HL-60 (cell line): ENCODE results near the gene LIPG.

Experiments used
- DNase-seq, 2 experiments: peaks; one replicate each; pipeline ENCODE4 v3.0.0-alpha.2; 2010 to 2020; ENCODE audit warnings: low read depth in 1 of 2, low spot score in 1 of 2
- H3K27ac ChIP-seq: fragments of 250-450 bp; sonication (Bioruptor Pico); replicated peaks from 2 replicates; pipeline ENCODE4 v1.5.1; 2020; ENCODE audit warnings: mild to moderate bottlenecking, moderate library complexity
- H3K27me3 ChIP-seq: fragments of 250-450 bp; sonication (Bioruptor Pico); 2 replicates; pipeline ENCODE4 v1.5.1; 2021; ENCODE audit warnings: mild to moderate bottlenecking, moderate library complexity; ENCODE audit not compliant: insufficient read depth, poor library complexity, severe bottlenecking
- H3K4me3 ChIP-seq: replicated peaks from 2 replicates; pipeline ENCODE4 v1.5.1; 2011; ENCODE audit warnings: mild to moderate bottlenecking, control low read depth, low read length; ENCODE audit not compliant: insufficient read depth
- GABPA ChIP-seq: IDR thresholded peaks from 2 replicates; pipeline ENCODE4 v1.6.1; 2012; ENCODE audit warnings: low read depth
- POLR2AphosphoS5 ChIP-seq: IDR thresholded peaks from 2 replicates; pipeline ENCODE4 v1.6.1; 2012; ENCODE audit warnings: low read depth
- SPI1 ChIP-seq: IDR thresholded peaks from 2 replicates; pipeline ENCODE4 v1.6.1; 2012; ENCODE audit warnings: low read depth, mild to moderate bottlenecking, borderline replicate concordance
- TF ChIP-seq, protein P1 (sequence below): IDR thresholded peaks from one replicate; pipeline ENCODE4 v1.5.1; 2011; ENCODE audit warnings: low read length, control low read depth, inconsistent platforms; ENCODE audit not compliant: insufficient read depth
- TF ChIP-seq, protein P2 (sequence below): IDR thresholded peaks from 2 replicates; pipeline ENCODE4 v1.6.1; 2012; ENCODE audit warnings: low read depth; ENCODE audit not compliant: insufficient replicate concordance

Gene LIPG

GRCh38 chr18:49631146-49631866 lies 69.4 kb downstream of the LIPG start:
- no peak for DNase-seq
- Histone ChIP-seq H3K27ac (no peak overlapping the region), H3K4me3 (no peak overlapping the region), H3K27me3 (no peaks in the 10 kb centered on the region)
- TF ChIP-seq GABPA (no peak), SPI1 (no peak), POLR2AphosphoS5 (no peak)
- TF ChIP-seq, protein P1, sequence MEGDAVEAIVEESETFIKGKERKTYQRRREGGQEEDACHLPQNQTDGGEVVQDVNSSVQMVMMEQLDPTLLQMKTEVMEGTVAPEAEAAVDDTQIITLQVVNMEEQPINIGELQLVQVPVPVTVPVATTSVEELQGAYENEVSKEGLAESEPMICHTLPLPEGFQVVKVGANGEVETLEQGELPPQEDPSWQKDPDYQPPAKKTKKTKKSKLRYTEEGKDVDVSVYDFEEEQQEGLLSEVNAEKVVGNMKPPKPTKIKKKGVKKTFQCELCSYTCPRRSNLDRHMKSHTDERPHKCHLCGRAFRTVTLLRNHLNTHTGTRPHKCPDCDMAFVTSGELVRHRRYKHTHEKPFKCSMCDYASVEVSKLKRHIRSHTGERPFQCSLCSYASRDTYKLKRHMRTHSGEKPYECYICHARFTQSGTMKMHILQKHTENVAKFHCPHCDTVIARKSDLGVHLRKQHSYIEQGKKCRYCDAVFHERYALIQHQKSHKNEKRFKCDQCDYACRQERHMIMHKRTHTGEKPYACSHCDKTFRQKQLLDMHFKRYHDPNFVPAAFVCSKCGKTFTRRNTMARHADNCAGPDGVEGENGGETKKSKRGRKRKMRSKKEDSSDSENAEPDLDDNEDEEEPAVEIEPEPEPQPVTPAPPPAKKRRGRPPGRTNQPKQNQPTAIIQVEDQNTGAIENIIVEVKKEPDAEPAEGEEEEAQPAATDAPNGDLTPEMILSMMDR: no peak
- TF ChIP-seq, protein P2, sequence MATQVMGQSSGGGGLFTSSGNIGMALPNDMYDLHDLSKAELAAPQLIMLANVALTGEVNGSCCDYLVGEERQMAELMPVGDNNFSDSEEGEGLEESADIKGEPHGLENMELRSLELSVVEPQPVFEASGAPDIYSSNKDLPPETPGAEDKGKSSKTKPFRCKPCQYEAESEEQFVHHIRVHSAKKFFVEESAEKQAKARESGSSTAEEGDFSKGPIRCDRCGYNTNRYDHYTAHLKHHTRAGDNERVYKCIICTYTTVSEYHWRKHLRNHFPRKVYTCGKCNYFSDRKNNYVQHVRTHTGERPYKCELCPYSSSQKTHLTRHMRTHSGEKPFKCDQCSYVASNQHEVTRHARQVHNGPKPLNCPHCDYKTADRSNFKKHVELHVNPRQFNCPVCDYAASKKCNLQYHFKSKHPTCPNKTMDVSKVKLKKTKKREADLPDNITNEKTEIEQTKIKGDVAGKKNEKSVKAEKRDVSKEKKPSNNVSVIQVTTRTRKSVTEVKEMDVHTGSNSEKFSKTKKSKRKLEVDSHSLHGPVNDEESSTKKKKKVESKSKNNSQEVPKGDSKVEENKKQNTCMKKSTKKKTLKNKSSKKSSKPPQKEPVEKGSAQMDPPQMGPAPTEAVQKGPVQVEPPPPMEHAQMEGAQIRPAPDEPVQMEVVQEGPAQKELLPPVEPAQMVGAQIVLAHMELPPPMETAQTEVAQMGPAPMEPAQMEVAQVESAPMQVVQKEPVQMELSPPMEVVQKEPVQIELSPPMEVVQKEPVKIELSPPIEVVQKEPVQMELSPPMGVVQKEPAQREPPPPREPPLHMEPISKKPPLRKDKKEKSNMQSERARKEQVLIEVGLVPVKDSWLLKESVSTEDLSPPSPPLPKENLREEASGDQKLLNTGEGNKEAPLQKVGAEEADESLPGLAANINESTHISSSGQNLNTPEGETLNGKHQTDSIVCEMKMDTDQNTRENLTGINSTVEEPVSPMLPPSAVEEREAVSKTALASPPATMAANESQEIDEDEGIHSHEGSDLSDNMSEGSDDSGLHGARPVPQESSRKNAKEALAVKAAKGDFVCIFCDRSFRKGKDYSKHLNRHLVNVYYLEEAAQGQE: no peak

- TF ChIP-seq GABPA (no peak), POLR2AphosphoS5 (no peak), SPI1 (no peak)
- TF ChIP-seq, protein P2: no peak
- TF ChIP-seq, protein P1: no peak
- peaks cover 4% of the 10 kb centered on the region for H3K27me3 ChIP-seq
- no peak overlapping the region for H3K27ac ChIP-seq
- H3K4me3 ChIP-seq: no peak overlapping the region
- no peak for DNase-seq
Observed at GRCh38 chr18:49632588-49632987, 70.7 kb downstream of the LIPG start.

GRCh38 chr18:49638209-49638785 lies 76.4 kb downstream of the LIPG start:
- TF ChIP-seq GABPA (no peak), POLR2AphosphoS5 (no peak), SPI1 (no peak)
- TF ChIP-seq, protein P2: no peak
- TF ChIP-seq, protein P1: no peak
- Histone ChIP-seq H3K27me3 (peaks cover 4% of the 10 kb centered on the region), H3K27ac (no peak overlapping the region), H3K4me3 (no peak overlapping the region)
- DNase-seq: no peak
